PC-3 (cell line): ENCODE measurements around the gene NEDD9. TPM values are rescaled to one million over a fixed set of nuclear protein-coding genes. Genes with fewer than 3 reads are reported as not detected.

Source experiments
- ATAC-seq: fragments of 200-7000 bp; cut with Tn5 transposase; 2 replicates; pipeline ENCODE4 v1.9.1; 2020; ENCODE audit warnings: mild to moderate bottlenecking, moderate library complexity
- BruUV-seq: library from RNA; stranded (reverse); fragments of 400-500 nt; replicated peaks from 2 replicates; lab custom pipeline; 2021; lab: Mats Ljungman, UMichigan
- CTCF ChIA-PET: fragments of 300-600 bp; sonication (Branson Sonifier 250); formaldehyde crosslinking; loops from one replicate; lab custom pipeline; 2022; ENCODE audit warnings: antibody characterized with exemption; lab: Charles Lee
- POLR2A ChIA-PET: fragments of 300-600 bp; sonication (Branson Sonifier 250); formaldehyde crosslinking; loops from one replicate; lab custom pipeline; 2022; ENCODE audit warnings: antibody characterized with exemption; ENCODE audit not compliant: unreplicated experiment; lab: Charles Lee
- DNase-seq: peaks from one replicate; pipeline ENCODE4 v3.0.0-alpha.2; 2015
- H2AFZ ChIP-seq: fragments of 300-600 bp; sonication (generic); 2 replicates; pipeline ENCODE4 v1.6.0; 2016; ENCODE audit warnings: antibody characterized with exemption, low read length
- H3F3A ChIP-seq: fragments of 300-600 bp; sonication (generic); one replicate; pipeline ENCODE4 v1.6.0; 2017; ENCODE audit warnings: antibody characterized with exemption, low read length, control low read depth, mild to moderate bottlenecking; ENCODE audit not compliant: unreplicated experiment
- H3K27ac ChIP-seq: fragments of 300-600 bp; sonication (generic); 2 replicates; pipeline ENCODE4 v1.5.1; 2016; ENCODE audit warnings: mild to moderate bottlenecking, low read length
- H3K27me3 ChIP-seq: fragments of 300-600 bp; sonication (generic); 2 replicates; pipeline ENCODE4 v1.6.1; 2016; ENCODE audit warnings: low read length, mixed read lengths
- H3K36me3 ChIP-seq: fragments of 300-600 bp; sonication (generic); 2 replicates; pipeline ENCODE4 v1.6.1; 2016; ENCODE audit warnings: low read depth, mixed run types, low read length, mixed read lengths
- H3K4me1 ChIP-seq: fragments of 300-600 bp; sonication (generic); 2 replicates; pipeline ENCODE4 v1.5.1; 2016; ENCODE audit warnings: low read length; ENCODE audit not compliant: insufficient read depth
- H3K4me2 ChIP-seq: fragments of 300-600 bp; sonication (generic); 2 replicates; pipeline ENCODE4 v1.6.0; 2016; ENCODE audit warnings: low read length
- H3K4me3 ChIP-seq: fragments of 300-600 bp; sonication (generic); 2 replicates; pipeline ENCODE4 v1.5.1; 2016; ENCODE audit warnings: mild to moderate bottlenecking, low read length, mixed read lengths
- H3K79me2 ChIP-seq: fragments of 300-600 bp; sonication (generic); 2 replicates; pipeline ENCODE4 v1.6.1; 2017; ENCODE audit warnings: low read length, mixed read lengths
- H3K9ac ChIP-seq: fragments of 300-600 bp; sonication (generic); 2 replicates; pipeline ENCODE4 v1.6.0; 2016; ENCODE audit warnings: mild to moderate bottlenecking, low read length
- H3K9me2 ChIP-seq: fragments of 300-600 bp; sonication (generic); replicated peaks from 2 replicates; pipeline ENCODE4 v1.6.1; 2016; ENCODE audit warnings: mixed run types, low read length, mixed read lengths
- H3K9me3 ChIP-seq: fragments of 300-600 bp; sonication (generic); 2 replicates; pipeline ENCODE4 v1.6.1; 2016; ENCODE audit warnings: low read length, mixed read lengths
- H4K20me1 ChIP-seq: fragments of 300-600 bp; sonication (generic); 2 replicates; pipeline ENCODE4 v1.6.1; 2016; ENCODE audit warnings: low read length, mixed read lengths
- EZH2 ChIP-seq: fragments of 300-600 bp; sonication (generic); IDR thresholded peaks from one replicate; pipeline ENCODE4 v1.6.1; 2017; ENCODE audit warnings: antibody characterized with exemption, mild to moderate bottlenecking, low read length; ENCODE audit not compliant: unreplicated experiment
- EZH2phosphoT487 ChIP-seq: fragments of 300-600 bp; sonication (generic); IDR thresholded peaks from 2 replicates; pipeline ENCODE4 v1.6.1; 2018; ENCODE audit warnings: mild to moderate bottlenecking, antibody characterized with exemption, low read length, borderline replicate concordance
- intact Hi-C: fragments of 100-400 bp; cut with micrococcal nuclease; formaldehyde crosslinking; loops from 2 replicates; pipeline ENCODE4 v1.9.0; 2023
- total RNA-seq: library from RNA; depleted of rRNA; stranded (reverse); fragments of >200 nt; gene quantifications from 2 replicates; pipeline ENCODE4 v1.2.3, GENCODE V29; 2014
- TF ChIP-seq, protein P1 (sequence below): fragments of 300-600 bp; sonication (generic); conservative IDR thresholded peaks from 2 replicates; pipeline ENCODE4 v1.5.1; 2017; ENCODE audit warnings: antibody characterized with exemption, low read depth, mild to moderate bottlenecking, low read length

The NEDD9 gene
- total RNA-seq, 1 experiment from 2014 or later: 12.1 TPM

DNA sequence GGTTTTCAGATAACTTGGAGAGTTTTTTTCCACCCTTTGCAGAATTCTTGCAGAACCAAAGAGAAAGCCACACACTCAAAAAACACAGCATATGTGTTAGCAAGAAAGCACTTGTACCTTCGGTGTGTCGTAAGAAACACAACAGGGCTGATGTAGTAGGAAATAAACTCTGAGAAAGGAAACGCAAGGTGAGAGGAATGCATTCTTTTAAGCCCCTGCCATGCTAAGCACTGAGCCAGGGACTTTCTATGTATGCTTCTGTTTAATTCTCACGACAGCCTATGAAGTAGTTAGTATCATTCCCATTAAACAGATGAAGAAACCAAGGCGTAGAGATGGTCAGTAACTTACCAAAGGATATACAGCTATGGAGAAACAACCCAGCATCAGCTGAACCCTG is 23.1 kb downstream of the NEDD9 start:
- no peak overlapping the region for H3K9ac ChIP-seq
- H3K4me1 ChIP-seq: peaks cover 57% of the 10 kb centered on the region
- H3K36me3 ChIP-seq: no peaks in the 10 kb centered on the region
- peaks cover 8% of the 10 kb centered on the region for H3F3A ChIP-seq
- H4K20me1 ChIP-seq: no peaks in the 10 kb centered on the region
- CTCF ChIA-PET: no interaction called here
- POLR2A ChIA-PET: no interaction called here
- no peaks in the 10 kb centered on the region for H3K9me2 ChIP-seq
- peaks cover 11% of the 10 kb centered on the region; the same call in 1 of the 2 replicates for H3K79me2 ChIP-seq
- no peak overlapping the region for H3K4me2 ChIP-seq
- no peak overlapping the region for H3K27ac ChIP-seq
- no peak for DNase-seq
- H3K4me3 ChIP-seq: no peak overlapping the region
- TF ChIP-seq EZH2 (no peak), EZH2phosphoT487 (no peak)
- TF ChIP-seq, protein P1, sequence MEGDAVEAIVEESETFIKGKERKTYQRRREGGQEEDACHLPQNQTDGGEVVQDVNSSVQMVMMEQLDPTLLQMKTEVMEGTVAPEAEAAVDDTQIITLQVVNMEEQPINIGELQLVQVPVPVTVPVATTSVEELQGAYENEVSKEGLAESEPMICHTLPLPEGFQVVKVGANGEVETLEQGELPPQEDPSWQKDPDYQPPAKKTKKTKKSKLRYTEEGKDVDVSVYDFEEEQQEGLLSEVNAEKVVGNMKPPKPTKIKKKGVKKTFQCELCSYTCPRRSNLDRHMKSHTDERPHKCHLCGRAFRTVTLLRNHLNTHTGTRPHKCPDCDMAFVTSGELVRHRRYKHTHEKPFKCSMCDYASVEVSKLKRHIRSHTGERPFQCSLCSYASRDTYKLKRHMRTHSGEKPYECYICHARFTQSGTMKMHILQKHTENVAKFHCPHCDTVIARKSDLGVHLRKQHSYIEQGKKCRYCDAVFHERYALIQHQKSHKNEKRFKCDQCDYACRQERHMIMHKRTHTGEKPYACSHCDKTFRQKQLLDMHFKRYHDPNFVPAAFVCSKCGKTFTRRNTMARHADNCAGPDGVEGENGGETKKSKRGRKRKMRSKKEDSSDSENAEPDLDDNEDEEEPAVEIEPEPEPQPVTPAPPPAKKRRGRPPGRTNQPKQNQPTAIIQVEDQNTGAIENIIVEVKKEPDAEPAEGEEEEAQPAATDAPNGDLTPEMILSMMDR: no peak
- no peaks in the 10 kb centered on the region for H3K9me3 ChIP-seq
- intact Hi-C loops: no loop called here
- ATAC-seq: no peak
- H3K27me3 ChIP-seq: no peaks in the 10 kb centered on the region
- BruUV-seq: no TSS peak
- H2AFZ ChIP-seq: no peak overlapping the region

DNA sequence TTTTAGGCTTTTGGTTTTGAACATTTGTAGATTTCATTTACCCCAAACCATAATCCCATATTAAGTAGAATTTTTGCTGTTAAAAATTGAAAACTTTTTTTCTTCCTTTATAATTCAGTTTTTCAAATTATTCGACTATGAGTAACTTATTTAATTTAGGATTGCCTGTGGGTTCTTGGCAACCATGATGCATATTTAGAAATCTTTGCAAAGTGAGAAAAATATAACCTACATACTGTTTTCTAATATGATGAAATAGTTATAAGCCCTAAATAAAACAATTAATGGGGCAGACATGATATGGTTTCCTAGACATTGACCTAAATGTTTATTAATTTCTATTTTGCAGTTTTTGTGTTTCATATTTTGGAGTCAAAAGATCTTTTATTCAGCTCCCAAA is 23.6 kb downstream of the NEDD9 start:
- no peak overlapping the region for H2AFZ ChIP-seq
- no peaks in the 10 kb centered on the region for H3K9me3 ChIP-seq
- H3K36me3 ChIP-seq: no peaks in the 10 kb centered on the region
- H4K20me1 ChIP-seq: no peaks in the 10 kb centered on the region
- H3K9ac ChIP-seq: no peak overlapping the region
- H3K79me2 ChIP-seq: peaks cover 11% of the 10 kb centered on the region; the same call in 1 of the 2 replicates
- ChIA-PET POLR2A (no interaction called here), CTCF (no interaction called here)
- no peak overlapping the region for H3K4me3 ChIP-seq
- DNase-seq (no peak), ATAC-seq (no peak)
- no peaks in the 10 kb centered on the region for H3K9me2 ChIP-seq
- no peak overlapping the region for H3K27ac ChIP-seq
- H3K4me1 ChIP-seq: peaks cover 57% of the 10 kb centered on the region
- BruUV-seq: no TSS peak
- H3F3A ChIP-seq: peaks cover 8% of the 10 kb centered on the region
- intact Hi-C loops: no loop called here
- no peak for TF ChIP-seq EZH2phosphoT487
- TF ChIP-seq EZH2: no peak
- TF ChIP-seq, protein P1: no peak
- no peaks in the 10 kb centered on the region for H3K27me3 ChIP-seq
- H3K4me2 ChIP-seq: no peak overlapping the region

DNA sequence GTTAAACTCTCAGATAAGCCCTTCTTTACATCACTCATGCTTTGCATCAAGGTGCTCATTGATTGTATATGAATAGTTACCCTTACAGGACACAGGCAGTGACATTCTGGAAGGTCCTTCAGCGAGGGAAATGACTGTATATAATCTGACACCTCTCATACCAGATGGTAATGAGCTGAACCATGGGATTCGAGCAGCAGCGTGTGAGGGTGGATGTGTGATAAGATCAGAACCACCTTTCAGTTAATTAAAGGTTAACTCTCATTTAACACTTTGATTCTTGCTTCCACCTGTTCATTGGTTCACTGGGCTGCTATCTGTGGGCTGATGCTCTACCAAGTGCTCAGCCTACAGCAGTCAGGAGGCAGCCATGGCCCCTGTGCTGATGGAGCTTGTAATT is 24.2 kb downstream of the NEDD9 start:
- TF ChIP-seq, protein P1: no peak
- TF ChIP-seq EZH2phosphoT487 (no peak), EZH2 (no peak)
- intact Hi-C loops: no loop called here
- Histone ChIP-seq H3K27me3 (no peaks in the 10 kb centered on the region), H3K27ac (peak overlapping the region; percentile 76; the same call in 1 of the 2 replicates), H3K9me3 (no peaks in the 10 kb centered on the region), H3F3A (peaks cover 8% of the 10 kb centered on the region), H3K4me1 (peaks cover 54% of the 10 kb centered on the region), H3K4me2 (no peak overlapping the region), H2AFZ (no peak overlapping the region), H4K20me1 (no peaks in the 10 kb centered on the region), H3K79me2 (peaks cover 11% of the 10 kb centered on the region; the same call in 1 of the 2 replicates), H3K36me3 (no peaks in the 10 kb centered on the region), H3K9me2 (no peaks in the 10 kb centered on the region), H3K9ac (no peak overlapping the region), H3K4me3 (no peak overlapping the region)
- ChIA-PET CTCF (interaction anchor here (0.7 kb wide), 1 partner anchor 272 kb away, joined by 4 read pairs; no protein-coding TSS in a partner anchor), POLR2A (no interaction called here)
- no peak for DNase-seq
- BruUV-seq: no TSS peak
- no peak for ATAC-seq
